DND-41 (cell line): ENCODE measurements around the gene USP1.

Experiments
- ATAC-seq: fragments of 200-7000 bp; cut with Tn5 transposase; 3 replicates; pipeline ENCODE4 v1.9.1; 2021; ENCODE audit warnings: low read depth; ENCODE audit not compliant: insufficient read depth
- DNase-seq: peaks from one replicate; pipeline ENCODE4 v3.0.0-alpha.2; 2020
- H2AFZ ChIP-seq: 2 replicates; pipeline ENCODE4 v1.6.0; 2012; ENCODE audit warnings: low read depth, low read length
- H3K27ac ChIP-seq: 2 replicates; pipeline ENCODE4 v1.5.1; 2012; ENCODE audit warnings: low read length, inconsistent platforms
- H3K27me3 ChIP-seq: fragments of 200-600 bp; sonication (generic); 2 replicates; pipeline ENCODE4 v1.6.0; 2012; ENCODE audit warnings: low read length, mild to moderate bottlenecking, inconsistent platforms; ENCODE audit not compliant: insufficient read depth, poor library complexity
- H3K36me3 ChIP-seq: 2 replicates; pipeline ENCODE4 v1.5.1; 2012; ENCODE audit warnings: low read length, inconsistent platforms; ENCODE audit not compliant: insufficient read depth
- H3K4me1 ChIP-seq: 2 replicates; pipeline ENCODE4 v1.5.1; 2012; ENCODE audit warnings: mild to moderate bottlenecking, low read length; ENCODE audit not compliant: insufficient read depth
- H3K4me2 ChIP-seq: 2 replicates; pipeline ENCODE4 v1.6.0; 2012; ENCODE audit warnings: mild to moderate bottlenecking, moderate library complexity, low read length, inconsistent platforms; ENCODE audit not compliant: insufficient read depth
- H3K4me3 ChIP-seq, 2 experiments: fragments of 200-600 bp in 1 of 2; shearing (Covaris generic) in 1 of 2; 2 replicates each; pipeline ENCODE4 v1.5.1; 2012 to 2016; ENCODE audit warnings: inconsistent platforms in 2 of 2, low read length in 2 of 2, mild to moderate bottlenecking in 2 of 2, low read depth in 1 of 2, moderate library complexity in 1 of 2
- H3K79me2 ChIP-seq: 2 replicates; pipeline ENCODE4 v1.6.0; 2012; ENCODE audit warnings: low read length, inconsistent platforms; ENCODE audit not compliant: insufficient read depth
- H3K9ac ChIP-seq: 2 replicates; pipeline ENCODE4 v1.6.0; 2012; ENCODE audit warnings: low read depth, mild to moderate bottlenecking, inconsistent platforms, low read length, moderate library complexity
- H3K9me3 ChIP-seq: 2 replicates; pipeline ENCODE4 v1.5.1; 2012; ENCODE audit warnings: low read length, moderate library complexity, mild to moderate bottlenecking, inconsistent platforms; ENCODE audit not compliant: insufficient read depth, severe bottlenecking
- H4K20me1 ChIP-seq: 2 replicates; pipeline ENCODE4 v1.6.0; 2012; ENCODE audit warnings: low read length; ENCODE audit not compliant: insufficient read depth
- CTCF ChIP-seq: IDR thresholded peaks from 2 replicates; pipeline ENCODE4 v1.5.1; 2012; ENCODE audit warnings: borderline replicate concordance, low read length, moderate library complexity, mild to moderate bottlenecking; ENCODE audit not compliant: poor library complexity, severe bottlenecking; ENCODE audit errors: extremely low read depth
- EZH2 ChIP-seq: IDR thresholded peaks from 3 replicates; pipeline ENCODE4 v1.6.1; 2012; ENCODE audit warnings: borderline replicate concordance, low read depth, mild to moderate bottlenecking, moderate library complexity, low read length, inconsistent platforms; ENCODE audit not compliant: severe bottlenecking

The USP1 gene

GRCh38 chr1:62450301-62450700, 13.5 kb downstream of the USP1 start:
- Histone ChIP-seq H3K36me3 (peaks cover 94% of the 10 kb centered on the region), H3K4me1 (no peaks in the 10 kb centered on the region), H3K27ac (no peak overlapping the region), H3K27me3 (no peaks in the 10 kb centered on the region), H2AFZ (no peak overlapping the region), H3K9me3 (no peaks in the 10 kb centered on the region), H3K9ac (no peak overlapping the region), H3K79me2 (peaks cover 55% of the 10 kb centered on the region), H4K20me1 (peaks cover 35% of the 10 kb centered on the region; the same call in 1 of the 2 replicates), H3K4me3 (no peak overlapping the region), H3K4me2 (no peak overlapping the region)
- DNase-seq (no peak), ATAC-seq (no peak)
- TF ChIP-seq CTCF (no peak), EZH2 (no peak)

- H2AFZ ChIP-seq = no peak overlapping the region
- H3K9me3 ChIP-seq = no peaks in the 10 kb centered on the region
- no peaks in the 10 kb centered on the region for H3K4me1 ChIP-seq
- ATAC-seq (no peak), DNase-seq (no peak)
- no peak overlapping the region for H3K27ac ChIP-seq
- no peak overlapping the region for H3K4me3 ChIP-seq
- H3K79me2 ChIP-seq = peaks cover 32% of the 10 kb centered on the region
- H4K20me1 ChIP-seq = peaks cover 15% of the 10 kb centered on the region; the same call in 1 of the 2 replicates
- no peaks in the 10 kb centered on the region for H3K27me3 ChIP-seq
- TF ChIP-seq EZH2 (no peak), CTCF (no peak)
- H3K9ac ChIP-seq = no peak overlapping the region
- no peak overlapping the region for H3K4me2 ChIP-seq
- H3K36me3 ChIP-seq = peaks cover 92% of the 10 kb centered on the region
Observed at GRCh38 chr1:62452951-62453350, 16.1 kb downstream of the USP1 start.

DNA sequence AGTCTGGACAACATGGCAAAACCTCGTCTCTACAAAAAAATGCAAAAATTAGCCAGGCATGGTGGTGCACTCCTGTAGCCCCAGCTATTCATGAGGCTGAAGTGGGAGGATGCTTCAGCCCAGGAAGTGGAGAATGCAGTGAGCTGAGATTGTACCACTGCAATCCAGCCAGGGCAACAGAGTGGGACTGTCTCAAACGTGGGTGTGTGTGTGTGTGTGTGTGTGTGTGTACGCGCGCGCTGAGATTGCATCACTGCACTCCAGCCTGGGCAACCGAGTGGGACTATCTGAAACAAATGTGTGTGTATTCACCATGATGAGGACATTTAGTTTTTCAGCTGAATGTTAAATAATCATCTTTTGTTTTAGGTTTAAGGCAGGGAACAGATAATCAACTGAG, 21.1 kb downstream of the USP1 start:
- H3K4me1 ChIP-seq = no peaks in the 10 kb centered on the region
- peaks cover 45% of the 10 kb centered on the region for H3K36me3 ChIP-seq
- peak; percentile 67 for ATAC-seq
- peaks cover 3% of the 10 kb centered on the region; the same call in 1 of the 2 replicates for H3K79me2 ChIP-seq
- H3K9ac ChIP-seq = no peak overlapping the region
- no peak overlapping the region for H3K4me2 ChIP-seq
- TF ChIP-seq CTCF (no peak), EZH2 (no peak)
- no peaks in the 10 kb centered on the region; the same call in 1 of the 2 replicates for H4K20me1 ChIP-seq
- no peak for DNase-seq
- no peak overlapping the region for H2AFZ ChIP-seq
- H3K27ac ChIP-seq = no peak overlapping the region
- no peaks in the 10 kb centered on the region for H3K27me3 ChIP-seq
- no peak overlapping the region for H3K4me3 ChIP-seq
- no peaks in the 10 kb centered on the region for H3K9me3 ChIP-seq

DNA sequence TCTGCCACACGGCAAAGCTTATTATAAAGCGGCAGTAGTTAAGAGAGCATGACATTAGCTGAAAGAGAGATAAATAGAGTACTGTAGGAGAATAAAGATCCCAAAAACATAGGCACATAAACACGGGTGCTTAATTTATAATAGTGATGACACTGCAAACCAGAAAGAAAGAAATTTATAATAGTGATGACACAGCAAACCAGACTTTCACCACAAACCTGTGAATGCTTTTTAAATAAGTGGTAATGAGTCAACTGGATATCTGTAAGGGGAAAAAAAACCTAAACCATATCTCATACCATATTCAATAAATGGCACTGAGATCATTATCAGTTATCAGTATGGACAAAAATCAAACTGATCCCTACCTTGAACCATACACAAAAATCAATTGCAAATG, 25.5 kb downstream of the USP1 start:
- no peak overlapping the region for H2AFZ ChIP-seq
- H3K27me3 ChIP-seq = no peaks in the 10 kb centered on the region
- no peak overlapping the region for H3K4me2 ChIP-seq
- no peaks in the 10 kb centered on the region for H3K4me1 ChIP-seq
- peaks cover 19% of the 10 kb centered on the region; the same call in 1 of the 2 replicates for H3K36me3 ChIP-seq
- DNase-seq (no peak), ATAC-seq (no peak)
- H3K9me3 ChIP-seq = no peaks in the 10 kb centered on the region
- H3K79me2 ChIP-seq = no peaks in the 10 kb centered on the region
- H3K27ac ChIP-seq = no peak overlapping the region
- no peak overlapping the region for H3K4me3 ChIP-seq
- H3K9ac ChIP-seq = no peak overlapping the region
- H4K20me1 ChIP-seq = no peaks in the 10 kb centered on the region; the same call in 1 of the 2 replicates
- TF ChIP-seq CTCF (no peak), EZH2 (no peak)
